ENCODE data around the gene RPL39L.
A peak's percentile ranks its signal among the peaks of the same experiment; 100 is the strongest.
"Not testable (repeated sequence)": the region's sequence is repeated elsewhere in the genome, so short reads cannot be mapped to it uniquely, and the experiment has no call there.

Gene RPL39L

DNA sequence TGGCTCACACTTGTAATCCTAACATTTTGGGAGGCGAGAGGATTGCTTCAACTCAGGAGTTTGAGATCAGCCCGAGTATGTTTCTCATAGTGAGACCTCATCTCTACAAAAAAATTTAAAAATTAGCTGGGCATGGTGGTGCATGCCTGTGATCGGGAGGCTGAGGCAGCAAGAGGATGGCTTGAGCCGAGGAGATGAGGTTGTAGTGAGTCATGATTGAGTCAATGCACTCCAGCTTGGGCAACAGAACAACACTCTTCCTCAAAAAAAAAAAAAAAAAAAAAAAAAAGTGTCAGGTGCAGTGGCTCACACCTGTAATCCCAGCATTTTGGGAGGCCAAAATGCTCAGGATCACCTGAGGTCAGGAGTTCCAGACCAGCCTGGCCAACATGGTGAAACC is 2.4 kb downstream of the RPL39L start:
- no peak for DNase-seq

- DNase-seq: no peak
These were observed 3.0 kb downstream of the RPL39L start for GRCh38 chr3:187136337-187136736.

DNA sequence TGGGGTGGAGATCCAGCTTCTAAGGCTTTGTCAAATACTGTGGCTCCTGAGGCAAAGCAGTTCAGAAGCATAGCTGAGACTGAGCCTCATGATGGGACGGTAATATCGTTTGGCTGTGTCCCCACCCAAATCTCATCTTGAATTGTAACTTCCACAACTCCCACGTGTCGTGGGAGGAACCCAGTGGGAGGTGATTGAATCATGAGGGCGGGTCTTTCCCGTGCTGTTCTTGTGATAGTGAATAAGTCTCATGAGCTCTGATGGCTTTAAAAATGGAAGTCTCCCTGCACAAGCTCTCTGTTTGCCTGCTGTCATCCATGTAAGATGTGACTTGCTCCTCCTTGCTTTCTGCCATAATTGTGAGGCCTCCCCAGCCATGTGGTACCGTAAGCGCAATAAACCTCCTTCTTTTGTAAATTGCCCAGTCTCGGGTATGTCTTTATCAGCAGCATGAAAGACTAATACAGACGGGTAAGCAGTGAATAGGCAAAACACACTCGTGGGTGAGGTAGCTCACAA is 4.1 kb downstream of the RPL39L start:
- not testable (repeated sequence) for DNase-seq

DNA sequence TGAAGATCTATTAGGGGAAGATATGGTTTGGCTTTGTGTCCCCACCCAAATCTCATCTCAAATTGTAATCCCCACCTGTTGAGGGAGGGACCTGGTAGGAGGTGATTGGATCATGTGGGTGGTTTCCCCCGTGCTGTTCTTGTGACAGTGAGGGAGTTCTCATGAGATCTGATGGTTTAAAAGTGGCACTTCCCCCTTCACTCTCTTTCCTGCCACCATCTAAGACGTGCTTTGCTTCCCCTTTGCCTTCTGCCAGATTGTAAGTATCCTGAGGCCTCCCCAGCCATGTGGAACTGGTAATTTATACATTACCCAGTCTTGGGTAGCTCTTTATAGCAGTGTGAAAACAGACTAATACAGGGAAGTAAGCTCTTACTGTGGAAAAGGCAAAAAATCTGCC is 6.1 kb downstream of the RPL39L start:
- DNase-seq: not testable (repeated sequence)

DNA sequence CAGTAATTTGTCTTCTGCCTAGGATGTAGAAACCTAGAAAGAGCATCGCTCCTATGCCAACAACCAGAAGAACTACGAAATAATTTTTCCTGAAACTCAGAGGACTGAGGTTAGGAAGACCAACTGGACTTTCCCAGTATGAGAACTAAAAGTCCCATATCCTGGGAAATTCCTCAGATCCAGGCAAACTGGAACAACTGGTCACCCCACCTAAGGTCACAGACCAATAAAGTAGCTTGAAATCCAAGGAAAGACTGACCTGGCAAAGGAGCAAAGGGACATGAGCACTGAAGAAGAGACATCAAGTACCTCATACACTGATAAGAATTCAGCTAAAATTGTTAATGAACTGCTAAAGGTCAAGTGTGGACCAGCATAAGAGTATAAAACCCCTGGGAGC is 6.6 kb downstream of the RPL39L start:
- no peak for DNase-seq

DNA sequence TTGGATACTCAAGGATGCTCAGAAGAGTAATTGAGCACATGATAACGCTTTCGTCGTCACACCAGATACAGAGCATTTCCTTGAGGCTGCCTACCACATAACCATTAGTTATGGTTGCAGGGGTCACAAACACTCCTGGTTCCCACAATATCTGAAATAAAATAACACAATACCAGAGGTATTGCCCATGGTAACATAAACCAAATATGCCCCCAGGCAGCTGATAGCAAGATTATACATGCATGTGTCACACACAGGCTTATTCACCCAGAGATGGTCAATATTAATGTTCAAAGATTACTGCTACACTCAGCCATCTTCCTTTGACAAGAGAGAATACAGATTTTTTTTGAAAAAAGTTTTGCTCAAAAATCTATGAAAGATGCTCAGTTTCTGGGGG is 7.3 kb downstream of the RPL39L start:
- no peak for DNase-seq

- DNase-seq: peak in 1 of 4 experiments; percentile 1
These were observed 8.8 kb downstream of the RPL39L start for GRCh38 chr3:187130346-187131066.

DNA sequence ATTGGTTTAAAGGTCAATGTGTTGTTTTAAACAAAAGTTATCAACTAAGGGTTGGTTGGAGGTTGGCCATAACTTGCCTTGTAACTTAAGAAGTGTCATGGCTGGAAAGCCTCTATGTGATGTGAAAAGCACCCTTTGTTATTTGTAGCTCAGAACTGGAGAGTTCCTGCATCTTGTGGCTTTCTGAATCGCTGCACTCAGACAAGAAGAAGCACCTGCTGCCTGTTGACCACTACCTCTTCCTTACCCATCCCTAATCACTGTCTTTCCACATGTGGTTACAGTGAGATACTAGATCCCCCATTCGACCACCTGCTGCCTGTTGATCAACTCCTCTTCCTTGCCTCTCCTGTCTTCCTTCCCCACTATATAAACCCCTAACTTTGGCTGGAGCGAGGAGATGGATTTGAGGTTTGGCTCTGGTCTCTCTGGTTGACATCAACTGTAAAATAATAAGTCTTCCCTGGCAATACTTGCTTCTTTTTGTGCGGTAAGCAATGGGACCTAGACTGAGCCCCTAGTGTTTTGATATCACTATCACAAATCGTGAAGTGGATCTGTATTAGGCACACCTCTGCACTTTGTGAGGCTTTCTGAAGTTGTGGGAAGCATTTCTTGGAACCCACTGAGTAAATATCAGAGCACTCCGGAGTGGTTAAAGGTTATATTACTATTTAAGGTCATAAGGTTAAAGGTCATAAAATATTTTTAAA is 13.8 kb downstream of the RPL39L start:
- no peak for DNase-seq

DNA sequence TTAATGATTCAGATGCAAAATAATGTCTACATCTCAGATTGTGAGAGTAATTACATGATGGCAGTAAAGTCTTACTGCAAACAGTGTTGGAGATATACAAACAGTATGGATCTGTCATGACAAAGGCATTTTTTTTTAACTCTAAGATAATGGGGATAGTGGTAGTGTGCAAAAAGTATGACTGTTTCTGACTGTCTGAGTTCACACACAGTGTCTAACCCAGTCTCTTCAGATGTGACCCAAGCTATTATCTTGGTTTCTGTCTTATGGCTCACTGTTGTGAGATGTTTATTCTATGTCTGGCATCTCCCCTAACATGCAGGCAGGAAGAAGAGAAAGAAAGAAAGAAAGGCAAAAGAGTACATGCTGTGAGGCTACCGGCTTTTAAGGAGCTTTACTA is 17.0 kb downstream of the RPL39L start:
- DNase-seq: no peak

- DNase-seq: no peak
These were observed 19.0 kb downstream of the RPL39L start for GRCh38 chr3:187120326-187120725.

- DNase-seq: no peak
These were observed 24.8 kb downstream of the RPL39L start for GRCh38 chr3:187114511-187114910.

- no peak for DNase-seq
These were observed 26.1 kb downstream of the RPL39L start for GRCh38 chr3:187112934-187113793.

- DNase-seq: no peak
These were observed 29.1 kb downstream of the RPL39L start for GRCh38 chr3:187110156-187110555.

DNA sequence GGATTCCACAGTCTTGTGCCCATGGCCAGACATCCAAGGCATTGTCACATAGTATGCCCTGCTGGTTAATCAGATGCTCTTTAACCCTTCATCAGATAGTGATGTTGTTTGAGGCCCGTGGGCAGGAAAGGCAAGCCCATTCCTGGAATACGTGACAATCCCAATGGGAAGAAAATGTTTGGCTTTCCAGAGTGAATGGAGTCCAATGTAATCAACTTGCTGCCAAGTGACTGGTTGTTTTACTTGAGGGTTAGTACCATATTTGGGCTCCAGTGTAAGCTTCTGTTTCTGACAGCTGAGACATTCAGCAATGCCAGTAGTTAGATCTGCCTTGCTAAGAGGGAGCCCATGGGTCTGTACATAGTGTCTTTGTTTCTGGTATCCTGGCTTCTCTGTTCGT is 31.3 kb downstream of the RPL39L start:
- DNase-seq: no peak

- no peak for DNase-seq
These were observed 33.6 kb downstream of the RPL39L start for GRCh38 chr3:187105700-187106099.

GRCh38 chr3:187104933-187105332 is 34.4 kb downstream of the RPL39L start:
- DNase-seq: no peak

- no peak for DNase-seq
These were observed 35.0 kb downstream of the RPL39L start for GRCh38 chr3:187104342-187104741.

GRCh38 chr3:187103251-187103650 is 36.0 kb downstream of the RPL39L start:
- no peak for DNase-seq

GRCh38 chr3:187102073-187102634 is 37.1 kb downstream of the RPL39L start:
- DNase-seq: no peak

- DNase-seq: peak in 3 of 4 experiments; percentile 6 to 13 (median 9)
These were observed 37.9 kb downstream of the RPL39L start for GRCh38 chr3:187101184-187102072.

GRCh38 chr3:187098923-187099512 is 40.3 kb downstream of the RPL39L start:
- no peak for DNase-seq
